ENCODE data around the gene NAT14. TPM values are rescaled to one million over a fixed set of nuclear protein-coding genes. Genes with fewer than 3 reads are reported as not detected.

Gene NAT14
- total and polyA plus RNA-seq, 8 donors, result 4.3 to 22.1 (median 8.7) TPM; not detected in 3

DNA sequence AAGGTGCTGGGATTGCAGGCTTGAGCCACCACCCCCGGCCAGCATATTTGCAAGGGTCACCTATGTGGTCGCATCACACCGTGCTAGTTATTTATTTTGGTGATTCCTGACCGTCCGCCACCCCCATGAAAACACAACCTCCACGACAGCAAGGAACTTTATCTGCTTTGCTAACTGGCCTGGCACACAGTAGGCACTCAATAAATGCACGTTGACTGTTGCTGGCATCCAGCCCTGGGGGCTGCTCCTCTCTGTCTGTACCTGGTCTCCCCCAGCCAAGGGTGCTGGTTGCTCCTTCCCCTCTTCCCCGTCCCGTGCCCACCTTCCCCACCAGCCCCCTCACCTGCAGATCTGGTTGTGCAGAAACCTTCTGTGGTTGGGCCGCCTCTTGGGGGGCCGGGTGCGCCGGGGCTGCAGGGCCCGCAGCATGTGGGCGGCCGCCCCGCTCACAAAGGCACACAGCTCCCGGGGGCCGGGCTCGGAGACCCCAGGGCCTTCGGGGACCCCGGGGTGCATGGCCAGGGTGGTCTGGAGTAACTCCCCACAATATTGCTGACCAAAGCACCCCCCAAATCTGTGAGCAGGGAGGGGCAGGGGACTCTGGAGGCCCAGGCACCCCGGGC, 20.8 kb upstream of the NAT14 start:
- intact Hi-C loops (cut with DNase I; ENCODE audit: low total_unique reads), result no loop called here
- whole genome bisulfite sequencing, 5 donors, result 60 to 83% (median 71%) methylated on average over 17 to 23 of the region's 23 CpGs
- no peak overlapping the region for H3K27ac ChIP-seq
- peaks cover 17 to 39% (median 38%) of the 10 kb centered on the region in 4 donors for H3K4me1 ChIP-seq
- TF ChIP-seq, protein P1, sequence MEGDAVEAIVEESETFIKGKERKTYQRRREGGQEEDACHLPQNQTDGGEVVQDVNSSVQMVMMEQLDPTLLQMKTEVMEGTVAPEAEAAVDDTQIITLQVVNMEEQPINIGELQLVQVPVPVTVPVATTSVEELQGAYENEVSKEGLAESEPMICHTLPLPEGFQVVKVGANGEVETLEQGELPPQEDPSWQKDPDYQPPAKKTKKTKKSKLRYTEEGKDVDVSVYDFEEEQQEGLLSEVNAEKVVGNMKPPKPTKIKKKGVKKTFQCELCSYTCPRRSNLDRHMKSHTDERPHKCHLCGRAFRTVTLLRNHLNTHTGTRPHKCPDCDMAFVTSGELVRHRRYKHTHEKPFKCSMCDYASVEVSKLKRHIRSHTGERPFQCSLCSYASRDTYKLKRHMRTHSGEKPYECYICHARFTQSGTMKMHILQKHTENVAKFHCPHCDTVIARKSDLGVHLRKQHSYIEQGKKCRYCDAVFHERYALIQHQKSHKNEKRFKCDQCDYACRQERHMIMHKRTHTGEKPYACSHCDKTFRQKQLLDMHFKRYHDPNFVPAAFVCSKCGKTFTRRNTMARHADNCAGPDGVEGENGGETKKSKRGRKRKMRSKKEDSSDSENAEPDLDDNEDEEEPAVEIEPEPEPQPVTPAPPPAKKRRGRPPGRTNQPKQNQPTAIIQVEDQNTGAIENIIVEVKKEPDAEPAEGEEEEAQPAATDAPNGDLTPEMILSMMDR (IDR thresholded peaks at IDR 0.05), result no peak
- TF ChIP-seq POLR2AphosphoS5 (IDR thresholded peaks at IDR 0.05) (no peak), EP300 (IDR thresholded peaks at IDR 0.05) (no peak), POLR2A (IDR thresholded peaks at IDR 0.05) (no peak)
- DNase-seq, result no peak
- no peak overlapping the region for H3K4me3 ChIP-seq
- H3K9me3 ChIP-seq, result no peaks in the 10 kb centered on the region
- no peaks in the 10 kb centered on the region for H3K27me3 ChIP-seq
- H3K36me3 ChIP-seq, result no peaks in the 10 kb centered on the region

DNA sequence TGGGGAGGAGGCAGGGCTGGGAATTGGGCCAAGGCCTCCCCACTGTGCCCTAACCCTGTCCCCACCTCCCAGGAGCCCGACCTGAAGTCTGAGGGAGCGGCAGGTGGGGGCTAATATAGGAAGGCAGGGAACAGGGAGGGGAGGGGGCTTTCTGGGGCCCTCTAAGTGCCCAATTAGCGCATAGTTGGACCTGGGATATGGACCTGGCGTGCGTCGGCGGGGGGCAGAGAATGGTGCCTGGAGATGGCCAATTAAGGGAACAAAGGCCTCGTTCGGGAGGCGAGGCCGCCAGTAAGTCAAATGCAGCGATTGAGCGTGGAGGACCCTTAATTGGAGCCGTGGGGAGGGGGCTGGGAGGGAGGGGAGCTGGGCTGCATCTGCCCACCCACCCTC, 20.3 kb upstream of the NAT14 start, which contains the start of gene C19orf85:
TSS of gene C19orf85 (minus strand) at position 90 of the 393 bp plus-strand sequence. CDS start 197 bp downstream, outside the sequence.
- Histone ChIP-seq H3K27ac (no peak within 1 kb of the TSS), H3K9me3 (no peaks in the 10 kb centered on the region), H3K27me3 (no peaks in the 10 kb centered on the region), H3K4me3 (no peak within 1 kb of the TSS), H3K4me1 (peaks cover 14 to 35% (median 33%) of the 10 kb centered on the region in 4 donors), H3K36me3 (no peaks in the 10 kb centered on the region)
- no peak for TF ChIP-seq EP300 (IDR thresholded peaks at IDR 0.05)
- TF ChIP-seq, protein P1 (IDR thresholded peaks at IDR 0.05), result no peak
- TF ChIP-seq POLR2AphosphoS5 (IDR thresholded peaks at IDR 0.05), result no peak
- TF ChIP-seq POLR2A (IDR thresholded peaks at IDR 0.05), result no peak
- intact Hi-C loops (cut with DNase I; ENCODE audit: low total_unique reads), result loop anchor here (5.0 kb wide), 1 partner anchor 38 kb away; no protein-coding TSS in a partner anchor
- DNase-seq, result no peak
- WGBS, 5 donors, result 60 to 84% (median 69%) methylated on average over 14 of the region's 14 CpGs

- Histone ChIP-seq H3K9me3 (no peaks in the 10 kb centered on the region), H3K27ac (no peak overlapping the region), H3K4me1 (peaks cover 4 to 25% (median 24%) of the 10 kb centered on the region in 4 donors), H3K4me3 (no peak overlapping the region), H3K36me3 (no peaks in the 10 kb centered on the region), H3K27me3 (no peaks in the 10 kb centered on the region)
- WGBS, 5 donors, result 75 to 80% (median 75%) methylated on average over 4 to 11 of the region's 11 CpGs
- TF ChIP-seq EP300 (IDR thresholded peaks at IDR 0.05) (no peak), POLR2AphosphoS5 (IDR thresholded peaks at IDR 0.05) (no peak), POLR2A (IDR thresholded peaks at IDR 0.05) (no peak)
- TF ChIP-seq, protein P1 (IDR thresholded peaks at IDR 0.05), result no peak
- DNase-seq, result no peak
- intact Hi-C loops (cut with DNase I; ENCODE audit: low total_unique reads), result loop anchor here (5.0 kb wide), 1 partner anchor 37 kb away; no protein-coding TSS in a partner anchor
Observed at GRCh38 chr19:55465460-55466240, 19.3 kb upstream of the NAT14 start.

DNA sequence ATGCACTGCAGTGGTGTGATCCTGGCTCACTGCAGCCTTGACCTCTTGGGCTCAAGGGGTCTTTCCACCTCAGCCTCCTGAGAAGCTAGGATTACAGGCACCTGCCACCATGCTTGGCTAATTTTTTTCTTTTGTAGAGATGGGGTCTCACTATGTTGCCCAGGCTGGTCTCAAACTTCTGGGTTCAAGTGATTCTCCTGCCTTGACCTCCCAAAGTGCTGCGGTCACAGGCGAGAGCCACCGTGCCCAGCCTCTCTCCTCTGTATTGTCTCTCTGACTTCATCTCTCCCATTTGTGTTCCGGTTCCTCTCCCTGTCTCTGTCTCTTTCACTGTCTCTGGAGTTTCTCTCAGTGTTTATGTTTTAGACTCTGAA, 18.8 kb upstream of the NAT14 start:
- H3K4me3 ChIP-seq, result no peak overlapping the region
- no peaks in the 10 kb centered on the region for H3K36me3 ChIP-seq
- no peaks in the 10 kb centered on the region for H3K27me3 ChIP-seq
- peaks cover 0 to 20% (median 18%) of the 10 kb centered on the region in 4 donors for H3K4me1 ChIP-seq
- no peak overlapping the region for H3K27ac ChIP-seq
- WGBS, 5 donors, result 88 to 93% (median 92%) methylated on average over 4 of the region's 4 CpGs
- no peak for TF ChIP-seq POLR2AphosphoS5 (IDR thresholded peaks at IDR 0.05)
- TF ChIP-seq EP300 (IDR thresholded peaks at IDR 0.05), result no peak
- TF ChIP-seq, protein P1 (IDR thresholded peaks at IDR 0.05), result no peak
- TF ChIP-seq POLR2A (IDR thresholded peaks at IDR 0.05), result no peak
- no peaks in the 10 kb centered on the region for H3K9me3 ChIP-seq
- intact Hi-C loops (cut with DNase I; ENCODE audit: low total_unique reads), result loop anchor here (5.0 kb wide), 1 partner anchor 36 kb away; no protein-coding TSS in a partner anchor
- no peak for DNase-seq

All from stomach (tissue), 9 donors.